Lower leg skin (tissue), 4 donors: ENCODE results near the gene NCBP3. TPM values are rescaled to one million over a fixed set of nuclear protein-coding genes. Genes with fewer than 3 reads are reported as not detected.
"Not testable (repeated sequence)": the region's sequence is repeated elsewhere in the genome, so short reads cannot be mapped to it uniquely, and the experiment has no call there.

Experiments
- DNase-seq, 2 donors: peaks; one replicate each; pipeline ENCODE4 v3.0.0-alpha.2; 2019; ENCODE audit warnings: low spot score in 2 of 2
- H3K4me3 ChIP-seq: fragments of 200-600 bp; sonication (generic); 2 replicates; pipeline ENCODE4 v1.5.1; 2017; ENCODE audit warnings: mild to moderate bottlenecking, low read depth; ENCODE audit not compliant: poor library complexity, severe bottlenecking
- POLR2A ChIP-seq, 2 donors: fragments of 450-650 bp; IDR thresholded peaks; one replicate each; pipeline ENCODE4 v1.6.1; 2016 to 2017; ENCODE audit warnings: antibody characterized with exemption in 2 of 2, mild to moderate bottlenecking in 1 of 2, moderate library complexity in 1 of 2
- WGBS, 2 donors: methylation state at CpG; one replicate each; pipeline ENCODE4 v1.1.5; 2018; 5-methylcytosine and 5-hydroxymethylcytosine counted together
- intact Hi-C: fragments of 100-400 bp; cut with DNase I; formaldehyde crosslinking; loops from one replicate; pipeline ENCODE4 v1.15.0; 2023; ENCODE audit warnings: low total_unique reads
- total RNA-seq, 4 donors: library from RNA; depleted of rRNA; stranded (reverse); fragments of >200 nt; gene quantifications; one replicate each; pipeline ENCODE4 v1.1.0, GENCODE V29; 2016
- TF ChIP-seq, protein P1 (sequence below), 3 donors: fragments of 450-650 bp; IDR thresholded peaks; one replicate each; pipeline ENCODE4 v1.5.1; 2016; ENCODE audit warnings: antibody characterized with exemption in 3 of 3, mild to moderate bottlenecking in 3 of 3, moderate library complexity in 2 of 3

NCBP3 gene
- total RNA-seq, 4 donors from 2014 or later = 21.6 to 24.4 (median 23.3) TPM

DNA sequence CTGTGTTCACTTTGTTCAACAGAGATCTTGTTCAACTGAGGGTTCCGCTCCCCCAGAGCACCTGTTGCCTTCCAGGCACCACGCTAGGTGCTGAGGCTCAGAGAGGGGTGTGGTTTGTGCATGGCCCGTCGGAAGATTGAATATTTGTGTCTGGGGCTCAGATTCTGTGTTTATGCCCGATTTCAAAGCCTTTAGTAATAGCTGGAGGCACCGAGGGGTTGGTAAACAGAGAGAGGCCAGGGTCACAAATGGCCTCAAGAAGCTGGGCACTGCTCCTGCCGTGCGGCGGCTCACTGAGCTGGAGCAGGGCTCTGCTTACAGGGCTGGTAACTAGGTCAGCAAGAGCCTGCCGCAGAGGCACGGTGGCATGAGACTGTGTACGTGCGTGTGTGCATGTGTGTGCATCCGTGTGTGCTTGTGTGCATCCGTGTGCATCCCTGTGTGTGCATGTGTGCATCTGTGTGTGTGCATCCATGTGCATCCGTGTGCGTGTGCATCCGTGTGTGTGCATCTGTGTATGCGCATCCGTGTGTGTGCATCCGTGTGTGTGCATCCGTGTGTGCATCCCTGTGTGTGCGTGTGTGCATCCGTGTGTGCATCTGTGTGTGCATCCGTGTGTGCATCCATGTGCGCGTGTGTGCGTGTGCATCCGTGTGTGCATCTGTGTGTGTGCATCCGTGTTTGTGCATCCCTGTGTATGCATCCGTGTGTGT is 50.5 kb downstream of the NCBP3 start:
- TF ChIP-seq, protein P1, sequence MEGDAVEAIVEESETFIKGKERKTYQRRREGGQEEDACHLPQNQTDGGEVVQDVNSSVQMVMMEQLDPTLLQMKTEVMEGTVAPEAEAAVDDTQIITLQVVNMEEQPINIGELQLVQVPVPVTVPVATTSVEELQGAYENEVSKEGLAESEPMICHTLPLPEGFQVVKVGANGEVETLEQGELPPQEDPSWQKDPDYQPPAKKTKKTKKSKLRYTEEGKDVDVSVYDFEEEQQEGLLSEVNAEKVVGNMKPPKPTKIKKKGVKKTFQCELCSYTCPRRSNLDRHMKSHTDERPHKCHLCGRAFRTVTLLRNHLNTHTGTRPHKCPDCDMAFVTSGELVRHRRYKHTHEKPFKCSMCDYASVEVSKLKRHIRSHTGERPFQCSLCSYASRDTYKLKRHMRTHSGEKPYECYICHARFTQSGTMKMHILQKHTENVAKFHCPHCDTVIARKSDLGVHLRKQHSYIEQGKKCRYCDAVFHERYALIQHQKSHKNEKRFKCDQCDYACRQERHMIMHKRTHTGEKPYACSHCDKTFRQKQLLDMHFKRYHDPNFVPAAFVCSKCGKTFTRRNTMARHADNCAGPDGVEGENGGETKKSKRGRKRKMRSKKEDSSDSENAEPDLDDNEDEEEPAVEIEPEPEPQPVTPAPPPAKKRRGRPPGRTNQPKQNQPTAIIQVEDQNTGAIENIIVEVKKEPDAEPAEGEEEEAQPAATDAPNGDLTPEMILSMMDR (IDR thresholded peaks at IDR 0.05) = no peak
- no peak for TF ChIP-seq POLR2A (IDR thresholded peaks at IDR 0.05)
- no peak overlapping the region for H3K4me3 ChIP-seq
- intact Hi-C loops = no loop called here
- no peak for DNase-seq
- WGBS, 2 donors = 77 to 80% methylated on average over 30 to 31 of the region's 31 CpGs

DNA sequence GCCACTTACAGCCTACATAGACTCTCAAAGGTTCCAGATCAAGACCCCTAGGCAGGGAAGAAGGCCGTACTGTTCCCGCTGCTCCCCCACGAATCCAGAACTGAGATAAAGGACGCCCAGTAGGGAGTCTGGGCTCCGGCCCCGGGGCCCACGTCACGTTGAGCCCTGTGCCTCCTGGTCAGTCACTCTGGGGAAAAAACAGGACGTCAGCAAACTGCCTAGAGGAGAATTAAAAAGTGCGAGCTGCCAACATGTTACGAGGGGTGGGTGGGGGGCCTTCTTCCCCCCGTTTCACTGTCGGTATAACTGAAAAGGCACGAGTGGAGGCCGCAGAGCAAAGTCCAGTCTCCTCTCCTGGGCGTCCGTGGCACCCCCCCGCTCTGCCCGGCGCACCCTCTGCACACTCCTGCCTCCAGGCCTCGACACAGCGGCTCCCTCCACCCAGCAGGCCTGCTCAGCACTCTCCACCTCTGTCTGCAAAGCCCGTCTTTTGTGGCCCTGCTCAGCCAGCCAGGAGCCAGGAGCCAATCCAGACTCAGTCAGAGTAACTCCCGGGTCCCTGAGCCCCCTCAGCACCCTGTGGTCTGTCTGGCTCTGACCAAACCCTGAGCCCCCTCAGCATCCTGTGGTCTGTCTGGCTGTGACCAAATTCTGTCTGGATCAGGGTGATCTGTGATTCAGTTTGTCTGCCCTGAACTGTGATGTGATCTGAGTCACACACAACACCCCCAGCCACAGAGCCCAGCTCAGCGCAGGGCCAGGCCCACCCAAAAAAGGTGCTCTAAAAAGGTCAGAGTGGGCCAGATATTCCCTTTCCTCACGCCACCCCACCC is 51.3 kb downstream of the NCBP3 start:
- no peak for DNase-seq
- WGBS, 2 donors = 76 to 77% methylated on average over 25 to 26 of the region's 26 CpGs
- H3K4me3 ChIP-seq = no peak overlapping the region
- intact Hi-C loops = no loop called here
- no peak for TF ChIP-seq POLR2A (IDR thresholded peaks at IDR 0.05)
- TF ChIP-seq, protein P1 (IDR thresholded peaks at IDR 0.05) = no peak

DNA sequence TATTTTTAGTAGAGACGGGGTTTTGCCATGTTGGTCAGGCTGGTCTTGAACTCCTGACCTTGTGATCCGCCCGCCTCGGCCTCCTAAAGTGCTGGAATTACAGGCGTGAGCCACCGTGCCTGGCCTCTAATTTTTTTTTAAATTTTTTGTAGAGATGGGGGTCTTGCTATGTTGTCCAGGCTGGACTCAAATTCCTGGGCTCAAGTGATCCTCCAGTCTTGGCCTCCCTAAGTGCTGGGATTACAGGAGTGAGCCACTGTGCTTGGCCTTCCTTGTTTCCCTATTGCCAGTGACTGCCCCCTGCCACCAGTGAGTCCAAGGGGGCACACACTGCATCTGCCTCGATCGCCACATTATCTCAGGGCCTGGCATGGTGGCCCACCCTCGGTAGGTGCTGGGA is 51.9 kb downstream of the NCBP3 start:
- DNase-seq, intact Hi-C loops, H3K4me3 ChIP-seq: not testable (repeated sequence)
- 95% methylated on average over 9 of the region's 9 CpGs for WGBS, 2 donors

DNA sequence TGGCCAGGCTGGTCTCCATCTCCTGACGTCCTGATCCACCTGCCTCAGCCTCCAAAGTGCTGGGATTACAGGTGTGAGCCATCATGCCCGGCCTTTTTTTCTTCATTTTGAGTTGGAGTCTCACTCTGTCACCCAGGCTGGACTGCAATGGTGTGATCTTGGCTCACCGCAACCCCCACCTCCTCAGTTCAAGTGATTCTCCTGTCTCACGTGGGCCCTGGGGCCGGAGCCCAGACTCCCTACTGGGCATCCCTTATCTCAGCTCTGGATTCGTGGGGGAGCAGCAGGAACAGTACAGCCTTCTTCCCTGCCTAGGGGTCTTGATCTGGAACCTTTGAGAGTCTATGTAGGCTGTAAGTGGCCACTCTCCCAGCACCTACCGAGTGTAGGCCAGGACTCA is 52.8 kb downstream of the NCBP3 start:
- H3K4me3 ChIP-seq, DNase-seq, intact Hi-C loops: not testable (repeated sequence)
- WGBS, 2 donors = 83 to 86% methylated on average over 7 of the region's 7 CpGs

DNA sequence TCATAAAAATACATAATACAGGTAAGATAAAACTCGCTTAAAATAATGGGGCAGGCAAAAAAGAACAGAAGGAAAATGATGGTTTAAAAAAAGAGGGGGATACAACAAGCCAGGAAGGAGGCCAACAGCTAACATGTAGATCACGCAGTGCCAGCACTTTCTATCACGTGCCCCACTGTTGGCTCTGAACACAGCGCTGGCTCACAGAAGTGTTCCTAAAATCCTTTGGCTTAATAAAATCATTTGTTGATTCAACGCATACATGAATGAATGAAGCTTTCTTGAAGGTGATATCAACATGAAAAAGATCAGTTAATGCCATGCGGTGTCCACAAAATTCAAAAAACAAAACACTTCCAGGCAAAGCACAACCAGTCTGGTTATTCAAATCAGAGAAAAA is 53.6 kb downstream of the NCBP3 start:
- DNase-seq = no peak
- intact Hi-C loops = no loop called here
- H3K4me3 ChIP-seq = no peak overlapping the region
- TF ChIP-seq, protein P1 (IDR thresholded peaks at IDR 0.05) = no peak
- TF ChIP-seq POLR2A (IDR thresholded peaks at IDR 0.05) = no peak
- 31 to 38% methylated on average over 6 of the region's 6 CpGs for WGBS, 2 donors

DNA sequence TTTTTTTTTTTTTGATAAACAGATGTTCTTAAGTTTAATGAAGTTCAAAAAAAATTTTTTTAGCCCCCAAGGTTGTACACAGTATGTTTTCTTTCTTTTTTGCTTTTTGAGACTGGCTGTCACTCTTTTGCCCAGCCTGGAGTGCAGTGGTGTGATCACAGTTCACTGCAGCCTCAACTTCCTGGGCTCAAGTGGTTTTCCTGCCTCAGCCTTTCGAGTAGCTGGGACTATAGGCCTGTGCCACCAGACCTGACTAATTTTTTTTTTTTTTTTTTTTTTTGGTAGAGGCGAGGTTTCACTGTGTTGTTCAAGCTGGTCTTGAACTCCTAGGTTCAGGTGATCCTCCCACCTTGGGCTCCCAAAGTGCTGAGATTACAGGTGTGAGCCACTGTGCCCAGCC is 57.8 kb downstream of the NCBP3 start:
- no peak overlapping the region for H3K4me3 ChIP-seq
- intact Hi-C loops = no loop called here
- 79 to 81% methylated on average over 2 of the region's 2 CpGs for WGBS, 2 donors
- no peak for DNase-seq
- TF ChIP-seq POLR2A (IDR thresholded peaks at IDR 0.05) = no peak
- TF ChIP-seq, protein P1 (IDR thresholded peaks at IDR 0.05) = no peak

DNA sequence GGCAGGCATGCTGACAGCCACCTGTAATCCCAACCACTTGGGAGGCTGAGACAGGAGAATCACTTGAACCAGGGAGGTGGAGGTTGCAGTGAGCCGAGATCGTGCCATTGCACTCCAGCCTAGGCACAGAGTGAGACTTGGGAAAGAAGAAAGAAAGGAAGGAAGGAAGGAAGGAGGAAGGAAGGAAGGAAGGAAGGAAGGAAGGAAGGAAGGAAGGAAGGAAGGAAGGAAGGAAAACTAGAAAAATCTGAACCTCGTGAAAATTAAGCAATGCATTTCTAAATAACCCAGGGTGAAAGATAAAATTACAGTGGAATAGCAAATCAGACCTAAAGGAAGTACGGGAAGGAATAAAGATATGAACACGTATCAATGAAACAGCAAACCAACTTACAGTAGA is 60.7 kb downstream of the NCBP3 start:
- H3K4me3 ChIP-seq, DNase-seq, intact Hi-C loops: not testable (repeated sequence)
- 86 to 87% methylated on average over 5 of the region's 5 CpGs for WGBS, 2 donors
